MG63 (cell line): ENCODE measurements around the gene DEXI. TPM values are rescaled to one million over a fixed set of nuclear protein-coding genes. Genes with fewer than 3 reads are reported as not detected.
"Not testable (repeated sequence)": the region's sequence is repeated elsewhere in the genome, so short reads cannot be mapped to it uniquely, and the experiment has no call there.

Experiments used
- DNase-seq: peaks from one replicate; pipeline ENCODE4 v3.0.0-alpha.2; 2020
- H3K27me3 ChIP-seq: fragments of 250-450 bp; sonication (Bioruptor Pico); 2 replicates; pipeline ENCODE4 v1.5.1; 2020; ENCODE audit warnings: mild to moderate bottlenecking, moderate library complexity
- H3K36me3 ChIP-seq: fragments of 250-450 bp; sonication (Bioruptor Pico); 2 replicates; pipeline ENCODE4 v1.5.1; 2020; ENCODE audit warnings: mild to moderate bottlenecking, moderate library complexity
- H3K4me3 ChIP-seq: fragments of 250-450 bp; sonication (Bioruptor Pico); 2 replicates; pipeline ENCODE4 v1.5.1; 2020; ENCODE audit warnings: mild to moderate bottlenecking, moderate library complexity
- H3K9me3 ChIP-seq: fragments of 250-450 bp; sonication (Bioruptor Pico); 2 replicates; pipeline ENCODE4 v1.5.1; 2020; ENCODE audit warnings: mild to moderate bottlenecking, moderate library complexity
- total RNA-seq: library from RNA; depleted of rRNA; stranded (reverse); fragments of >200 nt; shearing (Covaris generic); gene quantifications from 2 replicates; pipeline ENCODE4 v1.2.3, GENCODE V29; 2014; ENCODE audit warnings: low replicate concordance

DEXI gene
- total RNA-seq, 1 experiment from 2014 or later = 87.2 TPM

DNA sequence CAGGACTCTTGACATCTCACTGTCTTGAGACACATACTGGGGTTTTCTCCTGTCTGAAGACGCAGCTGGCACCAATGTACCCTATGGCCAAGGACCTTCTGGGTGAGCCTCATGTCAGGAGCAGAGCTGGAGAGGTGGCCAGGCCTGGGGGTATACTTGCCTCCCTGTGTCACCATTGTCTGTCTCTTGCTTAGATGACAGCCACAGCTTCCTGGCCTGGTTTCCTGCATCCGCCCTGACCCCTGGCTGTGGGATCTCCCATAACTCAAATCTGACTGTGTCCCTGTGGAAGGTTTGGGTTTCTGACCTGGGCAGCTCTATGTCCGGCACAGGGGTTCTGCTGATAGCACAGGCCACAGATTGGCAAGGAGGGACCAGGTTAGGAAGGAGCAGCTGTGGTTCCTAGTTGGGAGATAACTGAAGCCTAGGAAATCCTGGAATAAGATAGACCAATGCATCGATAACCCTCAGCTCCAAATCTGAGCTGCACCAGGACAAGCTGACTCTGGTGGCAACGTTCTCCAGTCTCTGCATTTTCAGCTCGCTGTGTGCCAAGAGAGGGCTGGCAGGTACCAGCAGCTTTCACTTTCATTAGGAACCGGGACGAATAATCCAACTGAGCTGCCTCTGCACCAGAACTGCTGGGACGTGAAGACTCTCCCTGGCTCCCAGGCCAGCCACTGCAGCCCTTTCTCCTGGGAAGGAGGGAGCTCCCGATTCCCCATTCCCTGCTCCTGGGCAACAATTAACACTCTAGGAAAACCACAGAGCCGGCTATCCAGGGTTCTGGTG lies 5.0 kb downstream of the DEXI start:
- Histone ChIP-seq H3K9me3 (no peaks in the 10 kb centered on the region), H3K4me3 (no peak overlapping the region), H3K36me3 (peaks cover 53% of the 10 kb centered on the region), H3K27me3 (no peaks in the 10 kb centered on the region)
- no peak for DNase-seq

GRCh38 chr16:10936272-10936984 lies 5.8 kb downstream of the DEXI start:
- peaks cover 62% of the 10 kb centered on the region for H3K36me3 ChIP-seq
- DNase-seq = no peak
- no peaks in the 10 kb centered on the region for H3K9me3 ChIP-seq
- no peaks in the 10 kb centered on the region for H3K27me3 ChIP-seq
- H3K4me3 ChIP-seq = no peak overlapping the region

DNA sequence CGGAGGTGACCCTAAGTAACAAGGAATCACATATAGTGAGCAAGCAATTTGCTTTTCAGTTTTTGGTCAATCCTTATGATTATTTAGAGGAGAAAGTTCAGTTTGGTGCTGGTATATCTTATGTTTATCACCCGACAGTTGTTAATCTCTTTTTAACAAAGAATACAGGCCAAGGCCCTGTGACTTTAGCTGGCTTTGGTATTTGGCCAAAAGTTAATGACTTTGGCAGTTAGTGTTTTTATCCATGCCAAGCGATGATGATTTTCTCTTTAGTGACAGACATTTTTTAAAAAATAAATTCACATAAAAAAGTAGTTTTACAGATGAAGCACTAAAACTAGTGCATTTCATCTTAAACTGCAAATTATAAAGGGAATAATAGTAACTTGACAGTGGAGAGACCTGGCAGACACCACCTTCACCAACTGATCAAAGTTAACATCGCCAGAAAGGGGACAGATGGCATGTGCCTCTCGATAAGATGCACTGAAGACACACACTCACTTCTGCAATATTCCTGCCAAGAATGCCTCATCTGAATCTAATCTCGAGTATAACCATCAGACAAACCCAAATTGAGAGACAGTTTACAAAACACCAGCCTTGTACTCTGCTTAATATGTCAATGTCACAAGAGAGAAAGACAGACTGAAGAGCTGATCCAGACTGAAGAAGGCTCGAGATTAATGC lies 6.9 kb downstream of the DEXI start:
- Histone ChIP-seq H3K36me3 (peaks cover 63% of the 10 kb centered on the region), H3K27me3 (no peaks in the 10 kb centered on the region), H3K9me3 (no peaks in the 10 kb centered on the region), H3K4me3 (no peak overlapping the region)
- DNase-seq = no peak

GRCh38 chr16:10934325-10935107 lies 7.8 kb downstream of the DEXI start:
- Histone ChIP-seq H3K9me3 (no peaks in the 10 kb centered on the region), H3K27me3 (no peaks in the 10 kb centered on the region), H3K36me3 (peaks cover 55% of the 10 kb centered on the region), H3K4me3 (no peak overlapping the region)
- no peak for DNase-seq

DNA sequence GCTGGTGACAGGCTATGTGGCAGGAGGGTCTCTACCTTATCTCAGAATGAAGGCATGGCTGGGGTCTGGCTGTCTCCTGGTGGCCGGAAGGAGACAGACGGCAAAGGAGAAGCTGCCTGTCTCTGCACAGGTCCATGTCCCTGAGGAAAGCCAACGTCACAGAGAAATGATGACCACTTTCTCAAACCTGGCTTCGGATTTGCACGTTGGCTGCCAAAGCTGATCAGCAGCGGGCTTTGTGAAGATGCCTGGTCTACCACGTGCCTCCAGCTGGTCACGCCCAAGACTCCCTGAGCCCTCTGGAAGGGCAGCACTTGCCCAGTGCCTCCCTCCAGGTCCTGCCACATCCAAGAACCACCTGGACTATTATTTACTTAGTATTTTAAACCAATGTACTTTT lies 8.4 kb downstream of the DEXI start:
- no peaks in the 10 kb centered on the region for H3K27me3 ChIP-seq
- H3K9me3 ChIP-seq = no peaks in the 10 kb centered on the region
- no peak overlapping the region for H3K4me3 ChIP-seq
- DNase-seq = no peak
- peaks cover 55% of the 10 kb centered on the region for H3K36me3 ChIP-seq

DNA sequence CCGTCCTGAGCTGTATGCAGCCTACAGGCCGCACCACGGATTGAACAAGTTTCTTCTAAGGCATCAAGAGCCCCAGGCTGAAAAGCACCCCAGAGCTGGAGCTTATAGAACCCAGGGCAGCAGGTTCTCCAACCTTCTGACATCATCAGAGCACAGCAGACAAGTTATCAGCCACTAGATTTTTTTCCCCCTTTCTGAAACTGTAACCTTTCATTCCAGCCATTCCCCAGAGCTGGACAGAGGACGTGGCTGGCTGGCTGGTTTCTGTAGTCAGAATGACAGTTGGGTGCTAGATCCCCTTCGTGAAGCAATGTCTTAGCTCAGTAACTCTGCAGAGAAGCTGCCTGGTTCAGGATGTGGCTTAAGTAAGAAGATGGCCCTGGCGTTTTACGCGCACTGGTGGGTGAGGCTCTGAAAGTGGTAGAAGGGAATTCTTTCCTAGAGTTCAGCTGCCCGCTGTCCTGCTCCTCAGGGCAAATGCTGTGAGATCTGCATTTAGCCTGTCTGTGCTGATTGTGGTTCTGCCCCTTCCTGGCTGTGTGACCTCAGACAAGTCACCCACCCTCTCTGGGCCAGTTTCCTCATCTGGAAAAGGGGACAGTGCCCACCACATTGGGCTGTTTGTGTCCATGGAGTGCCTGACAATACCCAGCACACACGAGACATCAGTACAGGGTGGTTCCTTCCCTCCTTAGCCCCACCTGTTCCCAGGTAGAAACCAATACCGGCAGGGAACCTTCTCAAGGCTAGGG lies 9.1 kb downstream of the DEXI start:
- H3K36me3 ChIP-seq = peaks cover 55% of the 10 kb centered on the region
- H3K9me3 ChIP-seq = no peaks in the 10 kb centered on the region
- no peak for DNase-seq
- no peaks in the 10 kb centered on the region for H3K27me3 ChIP-seq
- H3K4me3 ChIP-seq = no peak overlapping the region

DNA sequence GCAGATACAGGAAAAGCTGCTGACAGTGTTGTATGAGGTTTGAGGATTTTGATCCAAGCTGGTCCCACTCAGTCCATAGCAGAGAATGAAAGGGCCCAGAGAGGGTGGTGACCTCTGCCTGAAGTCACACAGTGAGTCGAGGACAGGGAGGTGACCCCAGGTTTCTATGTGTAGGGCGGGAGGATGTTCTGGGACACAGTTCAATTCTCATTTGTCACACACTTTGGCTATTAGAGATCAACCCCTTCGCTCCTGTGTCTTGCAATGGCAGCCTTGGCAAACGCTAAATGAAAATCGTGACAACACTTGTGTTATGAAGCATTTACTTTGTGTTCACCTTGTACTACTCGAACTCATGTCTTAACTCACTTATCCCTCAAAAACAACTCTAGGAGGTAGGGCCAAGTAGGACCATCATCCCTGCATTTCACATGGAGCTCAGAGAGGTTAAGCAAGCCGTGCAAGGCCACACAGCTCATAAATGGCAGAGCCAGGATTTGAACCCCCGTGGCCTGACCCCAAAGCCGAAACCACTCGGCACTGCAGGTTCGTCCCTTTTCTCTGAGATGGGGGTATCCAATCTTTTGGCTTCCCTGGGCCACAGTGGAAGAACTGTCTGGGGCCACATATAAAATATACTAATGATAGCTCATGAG lies 10.2 kb downstream of the DEXI start:
- DNase-seq = no peak
- no peaks in the 10 kb centered on the region for H3K9me3 ChIP-seq
- H3K4me3 ChIP-seq = no peak overlapping the region
- no peaks in the 10 kb centered on the region for H3K27me3 ChIP-seq
- peaks cover 59% of the 10 kb centered on the region for H3K36me3 ChIP-seq

DNA sequence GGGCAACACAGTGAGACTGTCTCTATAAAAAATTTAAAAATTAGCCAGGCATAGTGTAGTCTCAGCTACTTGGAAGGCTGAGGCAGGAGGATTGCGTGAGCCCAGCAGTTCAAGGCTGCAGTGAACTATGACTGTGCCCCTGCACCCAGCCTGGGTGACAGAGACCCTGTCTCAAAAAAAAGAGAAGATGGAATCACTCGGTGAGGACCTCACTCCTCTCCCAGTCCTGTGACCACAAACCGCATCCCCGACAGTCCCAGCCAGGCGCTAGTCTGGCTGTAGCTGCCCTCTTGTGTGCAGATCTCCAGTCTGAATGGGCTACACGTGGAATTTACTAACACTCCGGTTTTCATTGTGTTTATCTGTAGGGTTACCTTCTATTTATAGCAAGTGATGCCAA lies 11.1 kb downstream of the DEXI start:
- Histone ChIP-seq H3K9me3 (no peaks in the 10 kb centered on the region), H3K36me3 (peaks cover 56% of the 10 kb centered on the region), H3K27me3 (no peaks in the 10 kb centered on the region), H3K4me3 (no peak overlapping the region)
- no peak for DNase-seq

DNA sequence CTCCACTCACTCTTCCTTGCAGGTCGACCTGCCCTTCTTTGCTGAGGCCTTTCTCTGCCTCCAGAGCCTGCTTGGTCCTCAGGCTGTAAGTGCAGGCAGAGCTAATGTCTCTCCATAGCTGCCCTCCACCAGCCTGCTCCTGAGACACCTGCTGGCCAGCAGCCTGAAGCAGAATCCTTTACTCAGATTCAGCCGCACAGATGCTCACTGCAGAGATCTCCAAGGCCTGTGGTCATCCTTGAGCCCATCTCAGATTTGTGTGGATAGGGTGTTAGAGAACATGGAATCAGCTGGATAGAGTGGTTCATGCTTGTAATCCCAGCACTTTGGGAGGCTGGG lies 11.5 kb downstream of the DEXI start:
- no peaks in the 10 kb centered on the region for H3K9me3 ChIP-seq
- H3K4me3 ChIP-seq = no peak overlapping the region
- DNase-seq = no peak

GRCh38 chr16:10929853-10930754 lies 12.2 kb downstream of the DEXI start:
- Histone ChIP-seq H3K4me3 (no peak overlapping the region), H3K9me3 (no peaks in the 10 kb centered on the region), H3K27me3 (no peaks in the 10 kb centered on the region), H3K36me3 (peaks cover 66% of the 10 kb centered on the region)
- DNase-seq = peak; percentile 89

More for the DNA sequence above, 11.5 kb downstream of the DEXI start:
- Histone ChIP-seq H3K27me3 (no peaks in the 10 kb centered on the region), H3K36me3 (peaks cover 60% of the 10 kb centered on the region)

- peaks cover 65% of the 10 kb centered on the region for H3K36me3 ChIP-seq
- not testable (repeated sequence) for H3K27me3 ChIP-seq, H3K4me3 ChIP-seq, H3K9me3 ChIP-seq, DNase-seq
Measured at GRCh38 chr16:10929097-10929496, 13.2 kb downstream of the DEXI start.

GRCh38 chr16:10927497-10928112 lies 14.7 kb downstream of the DEXI start:
- DNase-seq = no peak
- Histone ChIP-seq H3K27me3 (no peaks in the 10 kb centered on the region), H3K4me3 (no peak overlapping the region)

GRCh38 chr16:10926867-10927266 lies 15.4 kb downstream of the DEXI start:
- no peak overlapping the region for H3K4me3 ChIP-seq
- no peaks in the 10 kb centered on the region for H3K9me3 ChIP-seq
- DNase-seq = no peak
- H3K27me3 ChIP-seq = no peaks in the 10 kb centered on the region
- H3K36me3 ChIP-seq = peaks cover 46% of the 10 kb centered on the region

More at GRCh38 chr16:10927497-10928112, 14.7 kb downstream of the DEXI start:
- H3K36me3 ChIP-seq = peaks cover 50% of the 10 kb centered on the region
- no peaks in the 10 kb centered on the region for H3K9me3 ChIP-seq

DNA sequence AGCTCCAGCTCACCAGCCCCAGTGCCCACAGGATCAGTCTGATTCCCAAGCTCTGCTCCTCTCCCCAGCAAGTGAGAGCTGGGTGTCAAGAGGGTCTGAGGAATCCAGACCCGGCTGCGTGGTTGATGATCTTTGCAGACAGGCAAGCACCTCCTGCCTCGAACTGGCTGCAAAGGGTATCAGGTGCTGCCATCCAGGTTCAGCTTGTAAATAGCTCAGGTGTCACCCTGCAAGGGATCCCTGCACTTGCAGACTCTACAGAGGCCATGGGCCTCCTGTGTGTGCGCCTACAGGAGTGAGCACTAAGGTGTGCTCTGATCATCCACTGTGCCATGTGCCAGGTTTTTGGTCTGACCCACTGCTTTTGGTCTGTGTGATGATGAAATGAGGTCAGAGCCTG lies 16.2 kb downstream of the DEXI start:
- H3K36me3 ChIP-seq = peaks cover 39% of the 10 kb centered on the region

More for the DNA sequence above, 16.2 kb downstream of the DEXI start:
- Histone ChIP-seq H3K27me3 (no peaks in the 10 kb centered on the region), H3K9me3 (no peaks in the 10 kb centered on the region), H3K4me3 (no peak overlapping the region)
- DNase-seq = no peak
